SU-DHL-6 (cell line): ENCODE data around the gene PSMG1.
A peak's percentile ranks its signal among the peaks of the same experiment; 100 is the strongest.

ENCODE experiments used
- H2AFZ ChIP-seq: fragments of 200-600 bp; sonication (generic); 2 replicates; pipeline ENCODE4 v1.6.1; 2014; ENCODE audit warnings: low read depth, mild to moderate bottlenecking, moderate library complexity, mixed read lengths, antibody characterized with exemption, low read length; ENCODE audit not compliant: severe bottlenecking
- H3F3A ChIP-seq: fragments of 200-600 bp; shearing (Covaris generic); 2 replicates; pipeline ENCODE4 v1.6.0; 2016; ENCODE audit warnings: antibody characterized with exemption, mild to moderate bottlenecking; ENCODE audit not compliant: insufficient read depth
- H3K27ac ChIP-seq: fragments of 200-600 bp; sonication (generic); 2 replicates; pipeline ENCODE4 v1.5.1; 2016; ENCODE audit warnings: low read depth, mild to moderate bottlenecking, low read length, moderate library complexity, mixed read lengths
- H3K27me3 ChIP-seq: fragments of 200-600 bp; sonication (generic), shearing (Covaris generic); 2 replicates; pipeline ENCODE4 v1.6.0; 2014; ENCODE audit warnings: mild to moderate bottlenecking, low read length
- H3K36me3 ChIP-seq: fragments of 200-600 bp; sonication (generic); 2 replicates; pipeline ENCODE4 v1.6.1; 2014; ENCODE audit warnings: mild to moderate bottlenecking, low read length, mixed read lengths
- H3K4me2 ChIP-seq: fragments of 300-600, 200-600 bp; shearing (Covaris generic), sonication (generic); 2 replicates; pipeline ENCODE4 v1.6.0; 2014; ENCODE audit warnings: low read length, low read depth, mild to moderate bottlenecking; ENCODE audit not compliant: poor library complexity, severe bottlenecking
- H3K4me3 ChIP-seq: fragments of 200-600 bp; sonication (generic); 2 replicates; pipeline ENCODE4 v1.5.1; 2014; ENCODE audit warnings: antibody characterized with exemption, low read length, mild to moderate bottlenecking, mixed read lengths; ENCODE audit not compliant: insufficient read depth, poor library complexity, severe bottlenecking
- H3K79me2 ChIP-seq: fragments of 200-600 bp; sonication (generic); 2 replicates; pipeline ENCODE4 v1.6.1; 2014; ENCODE audit warnings: mild to moderate bottlenecking, low read length, moderate library complexity; ENCODE audit not compliant: insufficient read depth
- H3K9ac ChIP-seq: fragments of 200-600 bp; sonication (generic); 2 replicates; pipeline ENCODE4 v1.7.0; 2014; ENCODE audit warnings: mild to moderate bottlenecking, low read length
- H3K9me2 ChIP-seq: fragments of 200-600 bp; sonication (generic); replicated peaks from 2 replicates; pipeline ENCODE4 v1.6.1; 2014; ENCODE audit warnings: low read length; ENCODE audit not compliant: insufficient read depth
- H3K9me3 ChIP-seq: fragments of 200-600 bp; sonication (generic); 2 replicates; pipeline ENCODE4 v1.6.1; 2014; ENCODE audit warnings: low read length, mixed read lengths; ENCODE audit not compliant: insufficient read depth
- H4K20me1 ChIP-seq: fragments of 200-600 bp; sonication (generic); 2 replicates; pipeline ENCODE4 v1.6.1; 2014; ENCODE audit warnings: low read depth, mild to moderate bottlenecking, antibody characterized with exemption, low read length, moderate library complexity, mixed read lengths
- EZH2phosphoT487 ChIP-seq: fragments of 200-600 bp; sonication (generic), shearing (Covaris generic); conservative IDR thresholded peaks from 2 replicates; pipeline ENCODE4 v1.6.1; 2018; ENCODE audit warnings: mild to moderate bottlenecking, antibody characterized with exemption, low read length, moderate library complexity, mixed read lengths
- TF ChIP-seq, protein P1 (sequence below): fragments of 200-600 bp; sonication (generic); IDR thresholded peaks from one replicate; pipeline ENCODE4 v1.5.1; 2017; ENCODE audit warnings: antibody characterized with exemption, mild to moderate bottlenecking, low read length, moderate library complexity; ENCODE audit not compliant: insufficient read depth, poor library complexity, severe bottlenecking

The PSMG1 gene

DNA sequence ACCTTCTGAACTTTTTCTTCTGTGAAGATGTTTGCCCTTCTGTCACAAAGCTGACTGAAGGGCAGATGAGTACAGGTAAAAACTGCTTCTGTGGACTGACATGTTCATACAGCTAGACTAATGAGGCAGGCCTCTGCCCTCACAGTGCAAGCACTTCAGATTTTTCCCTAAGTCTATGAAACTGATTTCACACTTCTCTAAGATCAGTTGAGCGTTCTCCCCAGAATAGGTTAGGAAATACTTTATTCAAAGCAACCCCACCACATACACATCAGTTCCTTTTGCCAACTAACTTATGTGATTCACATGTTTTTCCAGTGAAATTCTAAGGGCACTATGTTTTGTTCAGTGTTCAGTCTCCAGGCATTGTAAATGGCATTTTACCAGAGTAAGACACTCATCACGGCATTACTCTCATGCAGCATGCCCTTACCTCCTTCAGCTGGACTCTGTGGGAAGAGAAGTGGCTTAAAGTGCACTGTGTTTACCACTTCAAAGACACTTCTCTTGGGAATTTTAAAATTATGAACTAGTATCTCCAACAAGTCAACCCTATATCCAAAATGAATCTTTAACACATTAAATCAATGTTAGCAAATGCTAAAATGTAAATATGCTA, 5.4 kb upstream of the PSMG1 start:
- H4K20me1 ChIP-seq, result no peaks in the 10 kb centered on the region
- H3K4me3 ChIP-seq, result no peak overlapping the region
- peaks cover 9% of the 10 kb centered on the region; the same call in 1 of the 2 replicates for H3K36me3 ChIP-seq
- H3K4me2 ChIP-seq, result no peak overlapping the region
- H3K9me2 ChIP-seq, result no peaks in the 10 kb centered on the region
- peaks cover 80% of the 10 kb centered on the region for H3F3A ChIP-seq
- no peaks in the 10 kb centered on the region for H3K27me3 ChIP-seq
- TF ChIP-seq, protein P1, sequence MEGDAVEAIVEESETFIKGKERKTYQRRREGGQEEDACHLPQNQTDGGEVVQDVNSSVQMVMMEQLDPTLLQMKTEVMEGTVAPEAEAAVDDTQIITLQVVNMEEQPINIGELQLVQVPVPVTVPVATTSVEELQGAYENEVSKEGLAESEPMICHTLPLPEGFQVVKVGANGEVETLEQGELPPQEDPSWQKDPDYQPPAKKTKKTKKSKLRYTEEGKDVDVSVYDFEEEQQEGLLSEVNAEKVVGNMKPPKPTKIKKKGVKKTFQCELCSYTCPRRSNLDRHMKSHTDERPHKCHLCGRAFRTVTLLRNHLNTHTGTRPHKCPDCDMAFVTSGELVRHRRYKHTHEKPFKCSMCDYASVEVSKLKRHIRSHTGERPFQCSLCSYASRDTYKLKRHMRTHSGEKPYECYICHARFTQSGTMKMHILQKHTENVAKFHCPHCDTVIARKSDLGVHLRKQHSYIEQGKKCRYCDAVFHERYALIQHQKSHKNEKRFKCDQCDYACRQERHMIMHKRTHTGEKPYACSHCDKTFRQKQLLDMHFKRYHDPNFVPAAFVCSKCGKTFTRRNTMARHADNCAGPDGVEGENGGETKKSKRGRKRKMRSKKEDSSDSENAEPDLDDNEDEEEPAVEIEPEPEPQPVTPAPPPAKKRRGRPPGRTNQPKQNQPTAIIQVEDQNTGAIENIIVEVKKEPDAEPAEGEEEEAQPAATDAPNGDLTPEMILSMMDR, result no peak
- TF ChIP-seq EZH2phosphoT487, result no peak
- no peak overlapping the region for H3K9ac ChIP-seq
- no peaks in the 10 kb centered on the region for H3K79me2 ChIP-seq
- H3K9me3 ChIP-seq, result no peaks in the 10 kb centered on the region
- H2AFZ ChIP-seq, result no peak overlapping the region
- peak overlapping the region; percentile 1; the same call in 1 of the 2 replicates for H3K27ac ChIP-seq

DNA sequence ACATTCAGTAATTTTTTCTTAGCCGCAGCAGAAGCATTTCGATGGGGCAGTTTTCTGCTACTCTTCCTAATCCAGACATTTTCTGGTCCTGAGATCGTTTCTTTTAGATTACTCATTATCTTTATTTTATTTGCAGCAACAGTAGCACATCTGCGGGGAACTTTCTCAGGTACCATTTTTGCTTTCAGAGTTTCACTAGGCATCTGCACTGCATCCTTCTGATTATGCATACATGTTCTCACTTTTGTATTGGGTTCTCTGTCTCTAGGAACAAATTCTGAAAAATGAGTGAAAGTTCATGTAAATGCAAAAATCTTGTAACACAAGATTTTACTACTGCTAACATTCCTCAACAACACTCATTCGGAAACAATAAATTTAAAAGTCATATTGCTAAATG, 3.9 kb upstream of the PSMG1 start:
- TF ChIP-seq, protein P1, result no peak
- no peak for TF ChIP-seq EZH2phosphoT487
- peaks cover 11% of the 10 kb centered on the region for H3K79me2 ChIP-seq
- no peaks in the 10 kb centered on the region for H4K20me1 ChIP-seq
- no peak overlapping the region for H3K4me2 ChIP-seq
- no peaks in the 10 kb centered on the region for H3K9me3 ChIP-seq
- H3K4me3 ChIP-seq, result no peak overlapping the region
- H2AFZ ChIP-seq, result no peak overlapping the region
- no peaks in the 10 kb centered on the region for H3K27me3 ChIP-seq
- 0 out of 2 replicates have a peak, but pooled peaks cover 3% of the 10 kb centered on the region for H3K36me3 ChIP-seq
- H3F3A ChIP-seq, result peaks cover 80% of the 10 kb centered on the region
- H3K9ac ChIP-seq, result no peak overlapping the region
- H3K27ac ChIP-seq, result no peak overlapping the region; the same call in 1 of the 2 replicates
- no peaks in the 10 kb centered on the region for H3K9me2 ChIP-seq

DNA sequence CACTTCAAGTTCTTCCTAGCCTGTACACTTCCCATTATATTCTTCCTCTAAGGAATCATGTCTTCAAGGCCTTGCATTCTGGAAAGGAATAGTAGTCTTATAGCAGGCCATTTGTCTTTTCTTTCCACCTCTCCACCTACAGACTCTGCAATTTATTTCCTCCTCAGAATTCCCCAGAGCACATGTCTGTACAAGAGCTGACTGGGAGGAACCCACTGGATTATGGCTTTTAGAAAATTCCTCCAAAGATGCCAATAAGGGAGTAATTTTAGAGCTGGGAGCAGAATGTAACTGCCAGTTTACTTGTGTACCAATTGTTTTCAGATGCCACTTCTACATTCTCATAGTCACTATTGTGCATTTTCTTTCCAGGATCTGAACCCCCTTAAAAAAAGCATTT, 3.4 kb upstream of the PSMG1 start:
- H3K27ac ChIP-seq, result 0 out of 2 replicates have a peak overlapping the region, but pooled peaks have one; percentile 4
- H3K4me3 ChIP-seq, result no peak overlapping the region
- H3K9me3 ChIP-seq, result no peaks in the 10 kb centered on the region
- peak overlapping the region; percentile 79 for H3K4me2 ChIP-seq
- H2AFZ ChIP-seq, result no peak overlapping the region
- peaks cover 2% of the 10 kb centered on the region; the same call in 1 of the 2 replicates for H4K20me1 ChIP-seq
- H3K9ac ChIP-seq, result no peak overlapping the region
- H3F3A ChIP-seq, result peaks cover 77% of the 10 kb centered on the region
- H3K9me2 ChIP-seq, result no peaks in the 10 kb centered on the region
- H3K27me3 ChIP-seq, result no peaks in the 10 kb centered on the region
- H3K36me3 ChIP-seq, result 0 out of 2 replicates have a peak, but pooled peaks cover under 1% of the 10 kb centered on the region
- H3K79me2 ChIP-seq, result peaks cover 16% of the 10 kb centered on the region
- TF ChIP-seq EZH2phosphoT487, result no peak
- TF ChIP-seq, protein P1, result no peak
